Measurements from ENCODE around the gene SLC6A3.
"Not testable (repeated sequence)": the region's sequence is repeated elsewhere in the genome, so short reads cannot be mapped to it uniquely, and the experiment has no call there.

Gene SLC6A3

DNA sequence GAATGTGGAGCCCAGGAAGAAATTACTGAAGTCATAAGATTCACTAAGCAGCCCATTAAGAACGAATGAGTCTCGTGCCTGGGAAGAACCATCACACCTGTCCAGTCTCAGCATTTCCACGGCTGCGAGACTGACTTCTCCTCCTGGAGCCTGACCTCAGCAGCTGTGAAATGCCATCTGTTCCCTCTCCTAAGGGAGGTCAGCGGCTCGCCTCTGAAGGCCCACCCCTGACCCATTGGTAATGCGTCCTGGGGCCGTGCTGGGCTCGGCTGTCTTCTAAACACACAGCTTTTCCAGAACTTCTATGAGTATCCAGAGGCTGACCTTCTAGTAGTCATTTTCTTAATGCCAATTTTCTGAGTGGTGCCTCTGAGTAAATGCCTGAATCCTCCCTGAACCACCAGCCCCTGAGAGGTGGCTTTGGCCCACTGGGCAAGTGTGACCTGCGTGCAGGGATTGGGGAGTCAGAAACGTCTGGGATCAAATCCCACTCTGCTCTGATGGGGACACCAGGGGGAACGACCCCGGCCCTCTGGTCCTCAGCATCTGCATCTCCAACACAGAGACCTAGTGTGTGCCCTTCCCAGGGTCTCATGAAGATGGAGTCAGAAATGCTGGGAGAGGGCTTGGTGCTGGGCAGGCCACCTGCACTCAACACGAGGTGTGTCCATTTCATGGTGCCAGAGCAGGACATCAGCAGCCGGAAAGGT, 5.7 kb downstream of the SLC6A3 start:
- DNase-seq = no peak

DNA sequence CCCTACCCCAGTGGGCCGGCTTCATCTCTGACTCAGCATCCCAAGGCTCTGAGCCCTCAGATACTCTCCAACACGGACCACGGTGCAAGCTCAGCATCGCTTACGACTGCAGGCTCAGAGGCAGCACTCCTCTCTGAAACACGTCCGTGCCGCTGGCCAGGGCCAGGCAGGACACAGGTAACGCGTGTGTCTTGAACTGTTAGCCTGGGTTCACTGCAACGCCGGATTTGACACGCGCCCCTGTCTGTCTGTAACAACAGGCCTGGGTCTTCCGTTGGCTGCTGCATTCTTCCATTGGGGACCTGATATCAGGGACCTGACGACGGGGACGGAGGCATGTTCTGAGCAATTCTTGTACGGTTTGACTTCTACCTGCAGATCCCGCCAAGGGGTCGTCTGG, 6.4 kb downstream of the SLC6A3 start:
- no peak for DNase-seq

DNA sequence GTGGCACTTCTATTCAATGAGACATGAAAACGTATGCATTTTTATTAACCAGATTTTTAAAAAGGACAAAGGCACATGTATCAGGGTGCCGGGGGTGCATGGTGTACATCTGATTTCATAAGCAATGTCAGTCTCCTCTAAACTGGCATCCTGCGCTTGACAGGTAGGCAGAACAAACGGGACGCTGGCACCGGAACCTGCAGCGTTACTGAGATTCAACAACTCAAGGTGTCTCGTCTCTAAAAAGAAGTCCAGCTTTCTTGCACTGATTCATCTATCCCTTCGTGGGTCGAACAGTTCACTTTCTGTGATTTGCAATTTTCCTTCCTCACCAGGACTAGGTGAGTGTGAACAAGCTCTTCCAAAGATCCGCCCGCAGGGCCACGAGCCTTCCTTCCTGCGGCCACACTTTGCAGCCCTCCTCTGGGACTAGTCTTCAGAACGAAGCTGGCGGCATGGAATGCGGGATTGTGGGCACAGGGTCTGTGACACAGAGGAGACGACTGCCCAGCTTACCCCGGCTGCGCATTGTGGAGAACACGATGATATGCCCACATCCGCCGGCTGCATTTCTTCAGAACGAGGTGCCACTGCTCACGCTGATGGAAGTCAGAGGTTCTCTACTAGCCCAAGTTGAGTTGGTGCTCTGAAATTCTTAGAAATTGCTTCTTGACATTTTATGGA, 7.2 kb downstream of the SLC6A3 start:
- no peak for DNase-seq

DNA sequence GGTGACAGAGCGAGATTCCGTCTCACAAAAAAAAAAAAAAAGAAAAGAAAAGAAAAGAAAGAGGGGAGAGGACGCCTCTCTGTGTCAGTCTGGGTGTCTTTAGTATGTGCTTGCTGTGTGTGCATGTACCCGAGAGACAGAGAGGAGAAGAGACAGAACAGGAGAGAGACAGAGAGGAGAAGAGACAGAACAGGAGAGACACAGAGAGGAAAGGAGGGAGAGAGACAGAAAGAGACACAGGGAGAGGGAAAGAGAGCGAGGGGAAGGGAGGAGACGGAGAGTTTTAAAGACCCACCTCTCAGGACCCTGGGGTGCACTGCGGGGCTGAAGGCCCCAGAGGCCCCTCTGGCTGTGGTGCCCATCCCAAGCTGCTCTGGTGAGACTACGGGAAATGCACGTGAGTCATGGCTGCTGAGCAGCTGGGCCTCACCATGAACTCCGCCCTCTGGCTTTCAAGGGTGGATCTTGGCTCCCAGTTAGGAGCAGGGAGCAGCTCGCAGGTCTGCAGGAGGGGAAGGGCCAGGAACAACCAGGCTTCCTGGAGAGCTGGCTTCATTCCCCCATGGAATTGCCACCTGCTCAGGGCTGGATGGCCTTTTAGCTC, 7.9 kb downstream of the SLC6A3 start:
- no peak for DNase-seq

DNA sequence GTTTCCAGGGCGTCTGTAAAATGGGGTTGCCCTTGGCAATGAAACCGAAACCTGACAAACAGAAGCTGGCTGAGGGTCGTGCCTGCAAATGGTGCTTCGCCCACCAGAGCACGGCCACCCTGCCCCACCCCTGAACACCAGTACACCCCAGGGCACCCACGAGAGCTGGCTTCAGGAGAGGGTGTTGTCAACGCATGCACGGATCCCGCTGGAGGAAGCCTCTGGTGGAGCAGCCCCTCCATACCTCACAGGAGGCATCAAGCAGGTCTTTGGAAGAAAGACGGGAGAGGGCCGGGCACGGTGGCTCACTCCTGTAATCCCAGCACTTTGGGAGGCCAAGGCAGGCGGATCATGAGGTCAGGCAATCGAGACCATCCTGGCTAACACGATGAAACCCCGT, 8.6 kb downstream of the SLC6A3 start:
- no peak for DNase-seq

DNA sequence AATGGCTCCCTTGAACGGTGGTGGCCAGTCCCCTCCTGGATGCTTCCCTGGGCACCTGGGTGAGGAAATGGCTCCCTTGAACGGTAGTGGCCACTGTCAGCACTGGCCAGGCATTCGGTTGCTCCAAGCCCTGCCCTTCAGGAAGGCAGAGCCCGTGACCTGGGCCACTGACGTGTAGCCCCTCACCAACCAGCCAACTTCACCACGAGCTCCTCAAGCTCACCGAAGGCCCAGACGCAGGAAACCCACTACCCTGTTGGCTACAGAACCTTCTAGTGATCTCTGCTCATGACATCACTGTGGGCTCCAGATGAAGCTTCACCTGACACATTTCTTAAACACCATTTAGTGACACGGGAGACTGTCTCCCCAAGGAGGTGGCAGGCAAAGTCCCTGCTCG, 9.2 kb downstream of the SLC6A3 start:
- DNase-seq = no peak

DNA sequence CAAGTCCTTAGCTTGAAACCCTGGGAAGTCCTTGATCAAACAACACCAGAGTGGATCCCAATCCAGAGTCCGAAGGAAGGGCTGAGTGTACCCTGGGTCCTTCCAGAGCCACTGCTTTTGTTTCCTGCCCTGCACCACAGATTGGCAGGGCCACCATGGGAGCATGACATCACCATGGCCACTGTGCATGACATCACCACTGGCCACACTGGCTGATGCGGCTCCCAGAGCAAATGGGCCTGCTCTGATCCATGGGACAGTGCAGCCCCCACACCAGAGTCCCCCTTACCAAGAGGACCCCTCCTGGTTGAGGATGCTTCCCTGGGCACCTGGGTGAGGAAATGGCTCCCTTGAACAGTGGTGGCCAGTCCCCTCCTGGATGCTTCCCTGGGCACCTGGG, 9.9 kb downstream of the SLC6A3 start:
- DNase-seq = no peak

DNA sequence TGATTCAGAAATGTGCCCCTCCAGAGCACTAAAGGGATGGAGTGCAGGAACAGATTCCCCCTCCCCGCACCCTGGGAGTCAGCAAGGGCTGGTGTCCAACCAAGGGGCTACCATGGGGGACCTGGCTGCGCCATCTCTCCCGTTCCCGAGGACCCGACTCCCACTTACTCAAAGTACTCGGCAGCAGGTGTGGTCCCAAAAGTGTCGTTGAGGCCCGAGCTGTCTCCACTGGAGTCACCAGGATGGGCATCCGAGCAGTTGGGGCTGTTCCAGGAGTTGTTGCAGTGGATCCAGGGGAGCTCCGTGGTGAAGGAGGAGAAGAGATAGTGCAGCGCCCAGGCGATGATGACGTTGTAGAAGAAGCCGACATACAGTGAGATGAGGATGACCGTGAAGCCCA, 12.9 kb downstream of the SLC6A3 start:
- no peak for DNase-seq

DNA sequence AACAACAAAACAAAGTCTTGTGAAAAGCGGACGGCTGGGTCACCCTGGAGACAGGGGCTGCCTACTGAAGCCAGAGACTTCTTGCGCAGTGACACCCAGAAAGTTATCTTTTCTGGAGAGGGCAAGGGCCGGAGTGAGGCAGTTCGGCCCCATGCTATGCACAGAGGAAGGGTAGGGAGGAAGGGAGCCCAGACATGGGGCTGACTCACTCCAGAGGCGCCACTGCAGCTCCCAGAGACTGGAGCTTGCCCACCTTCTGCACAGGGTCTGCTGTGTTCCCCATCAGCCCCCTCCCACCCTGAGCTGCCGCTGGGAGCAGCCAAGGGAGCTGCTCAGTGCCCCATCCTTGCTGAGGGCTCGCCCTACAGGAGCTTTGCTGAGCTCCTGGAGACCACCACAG, 13.3 kb downstream of the SLC6A3 start:
- DNase-seq = no peak

DNA sequence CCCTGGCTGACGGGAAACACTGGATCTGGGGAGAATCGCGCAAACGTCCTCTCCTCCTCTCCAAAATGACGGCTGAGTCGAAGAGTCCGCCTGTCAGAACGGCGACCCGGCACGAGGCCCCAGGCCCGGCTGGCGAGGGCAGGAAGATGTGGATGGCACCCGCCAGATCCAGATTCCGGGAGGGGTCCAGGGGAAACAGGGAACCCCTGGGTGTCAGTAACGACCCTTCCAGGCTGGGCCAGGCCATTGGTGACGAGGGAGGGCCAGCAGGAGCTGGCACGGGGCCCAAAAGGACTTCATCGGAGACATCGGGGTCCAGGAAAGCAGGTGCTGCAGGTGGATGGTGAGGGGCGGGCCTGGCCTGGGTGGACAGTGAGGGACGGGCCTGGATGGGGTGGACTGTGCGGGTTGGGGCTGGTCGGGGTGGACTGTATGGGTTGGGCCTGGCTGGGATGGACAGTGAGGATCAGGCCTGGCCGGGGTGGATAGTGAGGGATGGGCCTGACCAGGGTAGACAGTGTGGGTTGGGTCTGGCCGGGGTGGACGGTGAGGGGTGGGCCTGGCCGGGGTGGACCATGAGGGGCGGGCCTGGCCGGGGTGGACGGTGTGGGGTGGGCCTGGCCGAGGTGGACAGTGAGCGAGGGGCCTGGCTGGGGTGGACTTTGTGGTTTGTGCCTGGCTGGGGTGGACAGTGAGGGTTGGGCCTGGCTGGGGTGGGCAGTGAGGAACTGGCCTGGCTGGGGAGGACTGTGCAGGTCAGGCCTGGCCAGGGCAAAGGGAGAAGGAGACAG, 14.0 kb downstream of the SLC6A3 start:
- DNase-seq = no peak

DNA sequence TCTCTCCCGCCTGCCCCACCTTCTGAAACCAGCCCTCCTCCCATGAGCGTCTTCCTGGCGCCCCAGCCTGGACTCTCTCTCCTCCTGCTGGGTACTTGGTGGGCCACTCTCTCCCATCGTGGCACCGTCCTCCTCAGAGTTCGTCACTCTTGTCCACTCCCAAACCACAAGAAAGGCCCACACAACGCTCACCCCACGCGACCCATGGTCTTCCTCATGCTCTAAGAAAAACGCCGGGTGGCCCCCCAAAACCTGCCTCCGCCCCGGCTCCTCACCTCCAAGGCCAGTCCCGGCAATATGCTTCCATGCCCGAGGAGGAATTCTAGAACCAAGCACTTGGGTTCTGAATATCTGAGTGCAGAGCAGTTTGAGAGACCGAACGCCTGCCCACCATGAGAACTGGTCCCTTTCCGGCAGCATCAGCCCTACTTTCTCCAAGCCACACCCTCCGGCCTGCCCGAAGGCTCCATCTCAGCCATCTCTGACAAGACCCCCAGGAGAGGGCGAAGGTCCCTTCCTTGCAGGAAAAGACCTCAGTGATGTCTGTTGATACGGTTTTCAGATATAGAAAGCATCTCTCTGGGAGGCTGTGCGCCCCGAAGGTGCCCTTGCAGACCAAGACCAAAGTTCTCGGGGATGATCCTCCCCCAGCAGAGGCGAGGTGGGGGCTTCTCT, 15.0 kb downstream of the SLC6A3 start:
- DNase-seq = no peak

DNA sequence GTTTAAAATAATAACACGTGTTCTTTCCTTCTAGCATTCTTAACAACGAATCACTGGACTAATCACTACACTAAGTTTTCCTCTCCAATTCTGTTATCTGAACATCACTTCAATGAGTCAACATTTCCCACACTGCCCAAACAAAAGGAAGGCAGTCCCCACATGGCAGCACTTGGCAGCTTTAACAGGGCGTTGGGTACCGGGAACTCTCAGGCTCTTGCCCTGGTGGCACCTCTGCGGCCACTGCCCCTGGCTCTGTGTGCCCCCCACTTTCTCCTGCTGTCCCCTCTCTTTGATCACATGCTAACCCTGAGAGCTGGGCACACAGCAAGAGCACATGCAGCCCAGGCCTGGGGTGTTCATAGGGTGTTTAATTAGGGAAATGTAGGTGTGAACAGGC, 15.7 kb downstream of the SLC6A3 start:
- DNase-seq = no peak

DNA sequence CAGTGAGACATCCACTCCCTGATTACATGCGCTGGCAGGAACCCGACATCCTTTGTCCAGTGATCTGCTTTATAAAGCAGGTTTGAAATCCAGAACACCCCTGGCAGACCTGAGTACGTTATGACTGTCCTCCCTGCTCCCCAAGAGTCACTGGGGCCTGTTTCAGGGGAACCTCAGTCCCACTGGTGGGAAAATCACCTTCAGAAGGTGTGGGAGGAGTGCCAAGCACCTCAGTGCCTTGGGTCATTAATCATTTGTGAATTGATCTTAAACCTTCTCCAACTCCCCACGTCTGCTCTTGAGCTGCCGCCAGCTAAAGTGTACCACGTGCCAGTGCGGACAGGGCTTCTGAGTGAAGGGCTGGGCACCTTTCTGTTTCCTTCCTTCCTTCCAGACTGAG, 16.2 kb downstream of the SLC6A3 start:
- no peak for DNase-seq

DNA sequence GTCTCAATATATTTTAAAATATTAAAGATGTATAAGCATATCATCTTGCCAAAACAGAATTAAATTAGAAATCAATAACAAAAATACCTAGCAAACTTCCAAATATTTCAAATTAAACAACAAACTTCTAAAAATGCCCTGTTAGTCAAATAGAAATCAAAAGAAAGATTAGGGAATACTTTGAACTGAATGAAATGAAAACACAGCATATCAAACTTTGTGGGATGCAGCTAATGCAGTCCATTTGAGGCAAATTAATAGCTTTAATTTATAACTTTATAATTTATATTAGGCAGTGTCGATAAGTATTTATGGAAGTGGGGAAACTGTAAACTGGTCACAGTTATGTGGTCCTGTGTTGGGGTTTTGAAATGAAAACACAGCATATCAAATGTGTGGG, 17.1 kb downstream of the SLC6A3 start:
- DNase-seq = no peak

DNA sequence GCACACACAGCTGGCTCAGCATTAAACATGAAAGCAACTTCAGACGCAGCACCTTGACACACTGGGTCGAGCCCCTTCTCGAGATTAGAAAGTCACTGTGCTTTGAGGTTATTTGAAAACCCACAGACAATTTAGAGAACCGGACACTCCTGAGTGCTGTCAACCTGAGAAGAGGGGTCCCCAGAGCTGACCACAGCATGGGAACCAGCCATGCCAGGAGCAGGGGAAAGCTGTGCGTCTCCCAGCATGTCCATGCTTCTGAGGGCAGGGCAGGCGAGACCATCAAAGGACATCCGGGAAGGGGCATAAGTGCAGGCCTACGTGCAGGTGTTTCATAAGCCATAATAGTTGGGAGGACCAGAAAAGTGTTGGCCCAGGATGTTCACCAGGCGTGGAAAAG, 20.5 kb downstream of the SLC6A3 start:
- no peak for DNase-seq

DNA sequence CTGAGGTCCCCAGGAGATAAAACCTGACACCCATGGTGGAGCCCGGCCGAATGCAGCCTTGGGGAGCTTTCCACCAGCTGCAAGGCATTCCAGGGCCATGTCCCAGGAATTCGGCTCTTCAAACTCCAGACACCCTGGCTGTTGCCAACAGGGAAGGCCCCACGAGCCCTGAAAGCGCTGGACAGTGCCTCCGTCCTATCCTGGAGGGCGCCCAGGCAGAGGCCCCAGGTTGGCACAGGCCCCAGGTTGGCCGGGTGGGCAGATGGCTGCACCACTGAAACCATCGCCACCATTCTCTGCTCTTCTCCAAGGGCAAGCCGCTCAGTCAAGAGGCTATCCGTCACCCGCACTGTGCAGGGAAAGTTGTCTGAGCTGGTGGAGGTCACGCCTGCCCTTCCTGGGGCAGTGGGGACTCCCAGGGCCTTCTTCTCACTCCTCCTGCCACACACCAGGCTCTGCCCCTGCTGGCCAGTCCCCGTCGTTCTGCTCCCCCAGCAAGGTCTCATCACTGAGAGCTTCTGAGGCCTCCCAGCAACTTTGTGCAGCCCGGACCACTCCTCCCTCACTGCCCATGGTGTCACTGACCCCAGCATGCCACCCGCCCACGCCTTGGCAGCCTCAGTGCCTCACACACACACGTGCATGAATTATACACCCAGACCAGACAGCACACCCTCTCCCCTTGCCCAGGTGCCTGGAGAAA, 21.2 kb downstream of the SLC6A3 start:
- no peak for DNase-seq

DNA sequence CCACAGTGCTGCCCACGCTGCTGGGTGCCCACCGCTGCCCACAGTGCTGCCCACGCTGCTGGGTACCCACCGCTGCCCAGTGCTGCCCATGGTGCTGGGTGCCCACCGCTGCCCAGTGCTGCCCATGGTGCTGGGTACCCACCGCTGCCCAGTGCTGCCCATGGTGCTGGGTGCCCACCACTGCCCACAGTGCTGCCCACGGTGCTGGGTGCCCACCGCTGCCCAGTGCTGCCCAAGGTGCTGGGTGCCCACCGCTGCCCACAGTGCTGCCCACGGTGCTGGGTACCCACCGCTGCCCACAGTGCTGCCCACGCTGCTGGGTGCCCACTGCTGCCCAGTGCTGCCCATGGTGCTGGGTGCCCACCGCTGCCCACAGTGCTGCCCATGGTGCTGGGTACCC, 22.7 kb downstream of the SLC6A3 start:
- not testable (repeated sequence) for DNase-seq

DNA sequence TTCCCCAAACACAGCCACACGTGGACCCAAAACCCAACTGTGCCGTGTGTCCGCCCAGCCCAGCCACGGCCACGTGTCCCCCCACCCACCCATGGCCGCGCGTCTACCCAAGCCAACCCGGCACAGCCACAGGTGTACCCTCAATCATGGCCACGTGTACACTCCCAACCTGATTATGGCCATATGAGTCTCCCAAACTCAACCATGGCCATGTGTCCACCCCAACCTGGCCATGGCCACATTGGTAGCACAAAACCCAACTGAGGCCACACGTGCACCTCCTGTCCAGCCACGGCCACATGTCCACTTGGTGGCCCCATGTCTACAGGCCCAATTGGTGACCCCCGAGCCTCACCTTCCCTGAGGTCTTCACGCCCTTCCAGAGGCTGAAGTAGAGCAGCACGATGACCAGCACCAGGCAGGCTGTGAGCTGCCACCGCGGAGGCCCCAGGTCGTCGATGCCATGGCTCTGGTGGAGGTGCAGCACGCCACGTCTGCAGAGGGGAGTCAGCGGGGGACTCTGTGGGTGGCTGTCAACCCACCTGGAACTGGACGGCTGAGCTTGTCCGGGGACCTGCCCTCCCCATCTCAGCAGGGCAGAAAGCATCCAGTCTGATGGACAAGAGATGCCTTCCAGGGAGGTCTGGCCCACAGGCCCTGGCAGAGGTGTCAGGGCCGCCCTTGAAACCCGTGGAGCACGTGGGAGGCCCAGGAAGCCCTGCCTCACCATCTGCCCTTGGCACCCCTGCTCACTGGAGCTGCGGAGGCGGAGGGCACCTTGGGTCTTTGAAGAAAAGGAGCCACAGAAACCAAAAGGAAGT, 23.5 kb downstream of the SLC6A3 start:
- DNase-seq = no peak

DNA sequence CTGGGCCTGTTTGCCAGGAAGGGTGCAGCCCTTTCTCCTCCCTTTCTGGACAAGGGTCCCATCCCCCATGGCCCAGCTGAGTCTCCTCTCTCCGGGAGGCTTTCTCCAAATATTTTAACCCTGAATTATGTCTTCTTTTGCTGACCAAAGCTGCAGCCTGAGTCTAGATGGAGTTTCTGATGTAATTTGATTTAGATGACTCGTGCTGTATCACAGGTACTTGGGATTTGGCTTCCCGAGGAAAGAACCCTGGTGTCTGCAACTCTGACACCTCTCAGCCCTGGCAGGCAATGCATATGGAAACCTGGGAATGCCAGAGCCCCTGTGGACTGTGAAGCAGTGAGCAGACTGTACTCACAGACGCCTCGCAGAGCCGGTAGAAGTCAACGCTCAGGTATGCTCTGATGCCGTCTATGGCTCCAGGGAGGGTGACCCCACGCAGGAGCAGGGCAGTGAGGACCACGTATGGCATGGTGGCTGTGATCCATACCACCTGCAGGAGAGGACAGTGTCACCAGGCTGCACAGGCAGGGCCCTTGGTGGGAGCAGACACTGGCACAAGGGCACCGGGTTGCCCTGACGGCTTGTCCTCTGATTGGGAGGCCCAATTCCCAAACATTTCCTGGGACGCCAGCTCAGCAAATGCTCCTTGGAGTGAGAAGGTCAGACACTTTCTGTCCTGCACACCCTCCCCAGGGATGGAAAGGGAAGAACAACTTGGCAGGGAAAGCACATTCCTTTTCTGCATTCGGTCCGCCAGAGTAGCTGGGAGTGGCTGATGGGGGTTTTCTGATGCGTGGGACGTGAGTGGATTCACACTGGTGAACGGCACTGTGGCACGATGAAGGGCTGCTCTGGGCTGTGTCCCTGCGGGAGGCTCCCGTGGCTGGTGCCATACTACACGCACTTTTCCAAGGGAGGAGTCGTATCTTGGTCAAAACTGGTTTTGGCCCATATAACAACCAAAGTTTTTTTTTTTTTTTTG, 24.7 kb downstream of the SLC6A3 start:
- no peak for DNase-seq
